ENCODE measurements around the gene REXO1.

DNA sequence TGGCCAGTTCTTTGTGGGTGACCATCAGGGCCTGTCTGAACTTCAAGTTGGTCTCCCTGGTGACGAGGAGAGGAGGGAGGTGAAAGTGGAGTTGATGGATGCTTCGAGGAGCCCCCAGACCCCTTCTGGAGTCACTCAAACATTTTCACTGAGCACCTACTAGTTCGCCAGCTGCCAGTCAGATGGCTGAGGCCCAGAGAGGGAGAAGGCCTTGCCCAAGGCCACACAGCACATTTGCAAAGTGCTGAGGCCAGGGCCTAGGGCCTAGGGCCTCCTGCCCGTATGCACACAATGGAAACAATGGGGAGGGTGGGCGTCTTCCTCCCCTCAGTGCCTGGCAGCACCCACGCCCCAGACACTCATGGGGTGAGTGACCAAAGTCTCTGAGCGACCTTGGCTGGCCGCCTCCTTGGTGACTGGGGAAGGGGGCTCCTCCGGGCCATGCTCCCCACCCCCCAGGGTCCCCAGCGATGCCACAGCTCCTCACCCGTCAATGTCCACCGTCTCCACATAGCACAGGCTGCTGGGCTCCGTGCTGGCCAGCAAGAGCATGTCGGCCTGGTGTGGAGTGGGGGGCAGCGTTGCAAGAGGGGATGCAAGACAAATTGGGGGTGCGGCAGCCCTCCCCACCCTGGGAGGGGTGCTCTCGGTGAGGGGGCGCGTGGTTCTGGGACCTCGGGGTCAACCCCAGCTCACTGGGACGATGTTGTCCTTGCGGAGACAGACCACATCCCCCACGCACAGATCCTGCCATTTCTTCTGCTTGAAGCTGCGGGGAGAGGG, 42.7 kb downstream of the REXO1 start:
- no peak for TF ChIP-seq EZH2 (IDR thresholded peaks at IDR 0.05)
- TF ChIP-seq POLR2AphosphoS5 (IDR thresholded peaks at IDR 0.05; ENCODE audit: borderline replicate concordance, low read depth, low read length), result no peak
- no peak for TF ChIP-seq FOXP2 (optimal IDR thresholded peaks at IDR 0.05; ENCODE audit: control extremely low read depth, extremely low read length, insufficient read depth)
